NCI-H1694 (cell line): Measurements from ENCODE around the gene C1orf210.

Source experiments
- DNase-seq: peaks from one replicate; lab custom pipeline; 2025; lab: John Stamatoyannopoulos, UW

The C1orf210 gene

GRCh38 chr1:43294761-43295160, 9.4 kb upstream of the C1orf210 start:
- no peak for DNase-seq

DNA sequence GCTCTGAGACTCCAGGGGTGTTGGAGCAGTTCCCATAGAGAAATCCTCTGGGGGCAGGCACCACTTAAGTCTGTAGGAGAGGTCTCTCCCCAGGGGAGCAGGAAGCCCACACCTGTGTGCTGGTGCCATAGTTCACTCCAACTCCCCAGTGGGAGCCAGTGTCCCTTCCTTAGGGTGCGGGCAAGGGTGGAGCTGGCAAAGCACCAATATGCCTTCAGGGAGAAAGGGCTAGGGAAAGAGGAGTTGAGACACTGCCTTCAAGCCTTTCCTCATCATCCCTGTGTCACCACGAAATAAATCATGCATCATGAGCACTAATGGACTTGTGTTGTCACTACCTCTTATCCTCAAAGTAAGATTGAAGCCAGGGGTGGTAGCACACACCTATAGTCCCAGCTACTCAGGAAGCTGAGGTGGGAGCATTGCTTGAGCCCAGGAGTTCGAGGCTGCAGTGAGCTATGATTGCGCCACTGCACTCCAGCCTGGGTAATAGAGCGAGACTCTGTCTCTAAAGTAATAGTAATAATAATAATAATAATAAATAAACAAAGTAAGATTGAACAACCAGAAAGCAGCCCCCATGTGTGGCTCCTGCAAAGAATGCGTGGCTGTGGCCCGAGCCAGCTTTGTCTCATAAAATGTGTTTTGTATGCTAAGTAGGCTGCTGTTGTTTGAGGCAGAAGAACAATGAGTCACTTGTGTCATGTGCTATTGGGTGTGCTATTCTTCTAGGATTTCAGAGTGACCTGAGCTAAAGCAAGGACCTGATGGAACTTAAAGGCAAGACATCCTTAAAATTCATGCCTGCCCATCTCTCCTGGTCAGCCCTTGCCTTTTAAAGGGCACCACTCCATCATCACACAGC, 8.7 kb upstream of the C1orf210 start:
- no peak for DNase-seq

DNA sequence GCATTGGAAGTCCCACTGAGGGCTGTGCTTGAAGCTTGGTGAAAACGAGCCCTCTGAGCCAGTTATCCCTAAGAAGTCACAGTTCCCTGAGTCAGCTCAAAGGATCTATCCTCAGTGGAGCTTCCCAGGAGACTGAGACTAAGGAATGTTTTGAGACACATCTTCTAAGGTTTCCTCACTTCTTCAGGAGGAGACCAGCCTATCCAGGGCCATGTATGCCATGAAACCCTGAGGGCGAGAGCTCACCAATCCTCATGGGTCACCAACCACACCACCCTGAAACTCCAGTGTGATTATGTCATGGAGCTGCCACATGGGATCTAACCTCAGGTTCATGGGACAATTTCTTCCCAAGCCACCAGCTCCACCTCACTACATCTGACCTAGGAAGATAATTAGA, 7.8 kb upstream of the C1orf210 start:
- no peak for DNase-seq

DNA sequence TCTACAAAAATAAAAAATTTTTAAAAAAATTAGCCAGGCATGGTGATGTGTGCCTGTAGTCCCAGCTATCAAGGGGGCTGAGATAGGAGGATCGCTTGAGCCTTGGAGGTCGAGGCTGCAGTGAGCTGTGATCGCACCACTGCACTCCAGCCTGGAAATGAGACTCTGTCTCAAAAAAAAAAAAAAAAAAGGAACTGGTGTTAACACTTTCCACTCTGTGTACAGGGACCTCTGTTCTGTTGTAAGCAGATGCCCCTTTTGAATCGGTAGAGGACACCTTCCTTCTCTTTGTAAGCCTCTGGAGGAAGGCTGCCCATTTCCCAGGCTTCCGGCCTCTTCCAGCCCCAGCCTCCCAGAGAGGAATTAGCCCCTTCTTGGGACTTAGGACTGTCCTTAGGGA, 7.3 kb upstream of the C1orf210 start:
- no peak for DNase-seq

GRCh38 chr1:43292216-43292615, 6.8 kb upstream of the C1orf210 start:
- DNase-seq, result no peak

- no peak for DNase-seq
These were observed 3.7 kb upstream of the C1orf210 start for GRCh38 chr1:43288785-43289706.

DNA sequence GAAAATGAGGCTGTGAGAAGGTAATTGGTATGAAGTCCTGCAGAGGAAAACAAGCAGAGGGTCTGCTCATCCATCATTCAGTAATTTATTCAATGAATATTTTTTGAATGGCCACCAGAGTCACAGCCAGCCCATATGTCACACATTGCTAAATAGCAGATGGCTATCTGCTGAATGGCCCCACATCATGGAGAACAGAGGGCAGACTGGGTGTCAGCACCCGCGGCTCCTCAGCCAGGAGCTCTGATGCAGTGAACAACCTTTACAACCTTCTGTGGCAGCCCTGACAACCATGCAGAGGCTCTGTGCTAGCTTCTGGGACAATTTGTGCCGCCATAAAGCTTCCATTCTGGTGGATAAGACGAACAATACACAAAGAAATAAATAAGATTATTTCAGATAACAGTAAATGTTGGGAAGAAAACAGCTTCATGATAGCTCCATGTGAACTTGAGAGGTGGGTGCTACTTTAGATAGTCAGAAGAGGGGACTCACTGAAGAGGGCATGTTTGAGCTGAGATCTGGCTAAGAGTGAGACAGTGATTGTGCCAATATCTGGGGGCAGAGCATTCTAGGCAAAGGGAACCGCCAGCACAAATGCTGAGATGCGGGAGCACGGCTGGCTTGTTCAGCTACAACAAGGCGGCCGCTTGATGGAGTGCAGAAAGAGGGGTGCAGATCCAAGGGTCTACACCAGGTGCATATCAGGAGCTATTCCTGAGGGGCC, 2.8 kb upstream of the C1orf210 start:
- peak; percentile 15 for DNase-seq

GRCh38 chr1:43286533-43286932, 1.2 kb upstream of the C1orf210 start:
- no peak for DNase-seq

DNA sequence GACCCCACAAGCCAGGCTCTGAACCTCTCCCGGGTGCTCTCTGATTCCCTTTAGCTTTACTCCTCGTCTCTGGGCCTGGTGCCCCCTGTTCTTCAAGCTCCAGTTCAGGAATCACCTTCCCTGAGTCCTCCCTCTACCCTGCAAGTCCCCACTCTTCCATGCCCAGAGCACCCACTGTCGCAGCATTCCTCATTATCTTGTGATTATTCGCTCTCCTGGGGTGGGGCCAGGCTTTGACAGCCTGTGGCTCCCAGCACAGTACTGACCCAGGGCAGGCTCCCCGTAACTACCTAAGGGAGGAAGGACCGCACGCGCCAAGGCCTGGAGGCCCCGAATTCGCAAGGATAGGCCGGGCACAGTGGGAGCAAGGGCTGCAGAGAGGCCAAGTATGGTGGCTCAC, 734 bp upstream of the C1orf210 start:
- no peak for DNase-seq

DNA sequence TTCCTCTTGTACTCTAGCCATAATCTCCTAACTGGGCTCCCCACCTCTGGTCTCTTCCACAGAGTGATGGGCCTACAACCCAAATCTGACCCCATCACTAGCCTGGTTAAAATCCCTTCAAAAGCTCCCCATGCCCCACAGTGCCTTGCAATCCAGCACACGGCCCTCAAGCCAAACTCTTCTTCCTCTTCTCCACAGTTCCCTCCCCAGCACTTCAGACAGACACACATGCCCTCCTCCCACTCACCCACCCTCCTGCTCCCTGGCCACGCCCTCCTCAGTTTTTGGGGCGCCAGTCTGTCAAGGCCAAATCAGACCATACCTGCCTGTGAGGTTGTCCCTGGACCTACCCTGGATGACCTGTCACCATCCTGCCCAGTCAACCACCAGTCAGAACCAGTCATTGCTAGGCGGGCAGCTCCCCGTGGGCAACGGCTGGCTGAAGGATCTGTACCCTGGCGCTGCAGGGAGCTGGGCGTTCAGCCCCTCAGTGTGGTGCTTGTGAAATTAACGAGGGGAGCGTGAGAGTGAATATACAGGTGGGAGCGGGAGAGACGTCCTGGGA, 753 bp downstream of the C1orf210 start:
- DNase-seq, result no peak

- no peak for DNase-seq
These were observed 1.3 kb downstream of the C1orf210 start for GRCh38 chr1:43284065-43284464.

- no peak for DNase-seq
These were observed 2.9 kb downstream of the C1orf210 start for GRCh38 chr1:43282220-43283195.

GRCh38 chr1:43280692-43281091, 4.7 kb downstream of the C1orf210 start:
- DNase-seq, result no peak

- DNase-seq, result no peak
These were observed 5.7 kb downstream of the C1orf210 start for GRCh38 chr1:43279666-43280065.

DNA sequence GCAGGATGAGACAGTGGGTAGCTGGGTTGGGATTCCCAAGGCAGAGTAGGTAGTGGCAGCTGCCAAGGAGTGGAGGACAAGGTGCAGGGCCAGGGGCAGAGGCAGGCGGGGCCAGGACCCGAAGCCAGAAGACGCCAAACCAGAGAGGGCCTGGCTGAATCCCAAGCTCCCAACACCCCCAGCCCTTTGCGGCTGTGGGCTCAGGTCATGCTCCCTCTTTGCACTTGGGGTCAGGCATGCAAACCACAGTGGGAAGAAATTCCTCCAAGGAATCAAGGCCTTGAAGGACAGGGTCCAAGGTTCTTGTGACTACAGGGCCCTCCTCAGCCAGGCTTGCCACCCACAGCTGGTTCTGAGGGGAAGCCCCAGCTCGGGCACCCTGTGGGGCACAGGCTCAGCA, 6.2 kb downstream of the C1orf210 start:
- no peak for DNase-seq

GRCh38 chr1:43277116-43277876, 8.1 kb downstream of the C1orf210 start:
- no peak for DNase-seq

- no peak for DNase-seq
These were observed 8.7 kb downstream of the C1orf210 start for GRCh38 chr1:43276673-43277072.

- DNase-seq, result no peak
These were observed 9.4 kb downstream of the C1orf210 start for GRCh38 chr1:43275826-43276620.

GRCh38 chr1:43274804-43275180, 10.6 kb downstream of the C1orf210 start:
- no peak for DNase-seq
